ENCODE data around the gene FHAD1.

FHAD1 gene

DNA sequence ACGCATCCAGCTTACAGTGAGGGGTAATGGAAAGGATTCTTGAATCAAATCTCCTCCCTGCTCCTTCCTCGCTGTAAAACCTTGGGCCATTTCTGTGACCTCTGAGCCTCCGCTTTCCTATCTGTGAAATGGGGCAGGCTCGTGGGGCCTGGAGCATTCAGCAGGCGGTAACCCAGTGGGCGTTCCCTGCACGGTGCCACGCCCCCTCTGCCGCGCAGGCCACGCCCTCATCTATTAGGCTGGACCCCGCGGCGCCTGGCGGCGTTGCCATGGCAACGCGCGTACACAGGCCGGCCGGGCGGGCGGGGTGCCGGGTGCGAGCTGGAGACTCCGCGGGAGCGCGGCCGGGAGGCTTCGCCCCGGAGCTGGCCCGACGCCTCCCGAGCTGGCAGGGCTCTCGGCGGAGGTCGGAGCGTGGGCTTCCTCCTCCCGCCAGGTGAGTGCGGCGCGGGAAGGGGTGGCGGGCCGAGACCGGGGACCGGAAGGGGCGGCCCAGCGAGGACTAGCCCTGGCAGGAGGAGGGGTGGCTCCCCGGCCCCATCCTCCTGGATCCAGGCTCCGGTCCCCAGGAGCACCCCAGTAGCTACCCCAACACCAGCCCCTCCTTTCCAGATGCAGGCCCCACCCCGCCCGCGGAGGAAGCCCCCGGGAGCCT lies at the start of gene FHAD1:
Gene FHAD1 (plus strand): TSS at position 264 of the 655 bp plus-strand sequence. CDS start 4,562 bp downstream, outside the sequence.
- DNase-seq = peak; percentile 13 to 70

DNA sequence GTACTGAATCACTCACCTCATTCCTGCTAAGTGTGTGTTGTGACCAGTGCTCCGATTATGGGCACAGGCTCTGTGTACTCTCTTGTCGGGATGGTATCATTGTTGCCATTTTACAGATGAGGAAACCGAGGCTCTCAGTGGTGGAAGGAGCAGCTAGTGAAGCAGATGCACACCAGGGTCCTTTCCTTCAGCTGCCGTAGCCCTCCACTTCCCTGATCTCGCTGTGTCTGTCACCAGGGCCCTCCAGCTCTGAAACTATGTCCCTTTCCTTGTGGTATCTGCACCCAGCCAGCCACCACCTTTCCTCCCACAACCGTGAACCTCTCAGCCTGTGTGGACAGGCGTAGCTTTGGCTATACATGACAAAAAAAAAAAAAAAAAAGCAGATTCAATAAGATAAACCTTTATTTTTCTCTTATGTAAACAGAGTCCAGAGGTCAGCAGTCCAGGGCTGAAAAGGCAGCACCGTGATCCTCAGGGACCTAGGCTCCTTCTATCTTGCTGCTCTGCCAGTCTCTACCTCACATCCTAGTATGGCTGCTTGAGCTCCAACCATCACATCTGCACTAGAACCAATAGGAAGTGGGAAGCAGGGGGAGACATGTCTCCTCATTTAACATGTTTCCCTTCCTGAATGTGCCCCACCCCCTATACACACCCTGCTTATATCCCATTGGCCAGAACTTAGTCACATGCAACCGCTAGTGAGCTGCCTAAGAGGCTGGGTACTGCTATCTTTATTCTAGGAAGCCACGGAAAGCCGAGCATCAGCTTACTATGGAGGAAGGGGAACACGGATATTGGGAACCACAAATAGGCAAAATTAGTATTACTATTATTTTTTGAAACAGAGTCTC lies 49.2 kb upstream of the FHAD1 start:
- no peak for DNase-seq

DNA sequence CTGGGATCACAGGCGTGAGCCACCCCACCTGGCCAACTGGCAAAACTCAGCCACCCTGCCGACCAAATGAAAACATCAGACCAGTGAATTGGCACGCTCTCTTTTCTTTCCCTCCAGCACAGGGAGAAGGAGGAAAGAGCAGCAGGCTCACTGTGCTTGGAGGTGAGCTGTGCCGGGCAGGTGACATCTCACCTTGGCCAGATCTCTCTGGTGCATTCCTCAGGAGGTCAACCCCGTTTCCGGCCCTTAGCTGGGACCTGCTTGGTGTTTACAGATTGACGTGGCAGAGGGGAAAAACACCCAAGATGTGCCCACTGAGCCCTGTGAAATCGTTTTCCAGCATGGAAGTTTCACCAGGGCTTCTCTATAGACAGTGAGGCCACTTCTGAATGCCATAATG lies 48.3 kb upstream of the FHAD1 start:
- DNase-seq = no peak

DNA sequence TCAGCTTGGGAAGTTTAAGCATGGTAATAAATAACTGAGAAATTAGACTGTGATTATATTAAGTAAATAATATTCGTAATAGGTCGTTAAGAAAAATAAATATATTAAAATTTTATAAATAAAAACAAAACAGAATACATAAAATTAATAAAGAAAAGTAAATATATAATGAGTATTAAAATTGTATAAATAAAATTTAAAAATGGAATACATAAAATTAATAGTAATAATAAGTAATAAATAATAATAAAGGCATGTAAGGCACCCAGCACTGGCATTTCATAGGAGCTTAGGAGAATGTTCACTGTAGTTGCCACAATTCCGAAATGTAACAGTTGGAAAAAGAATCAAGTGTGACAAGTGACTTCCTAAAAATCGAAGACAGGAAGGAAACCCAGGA lies 45.8 kb upstream of the FHAD1 start:
- no peak for DNase-seq

DNA sequence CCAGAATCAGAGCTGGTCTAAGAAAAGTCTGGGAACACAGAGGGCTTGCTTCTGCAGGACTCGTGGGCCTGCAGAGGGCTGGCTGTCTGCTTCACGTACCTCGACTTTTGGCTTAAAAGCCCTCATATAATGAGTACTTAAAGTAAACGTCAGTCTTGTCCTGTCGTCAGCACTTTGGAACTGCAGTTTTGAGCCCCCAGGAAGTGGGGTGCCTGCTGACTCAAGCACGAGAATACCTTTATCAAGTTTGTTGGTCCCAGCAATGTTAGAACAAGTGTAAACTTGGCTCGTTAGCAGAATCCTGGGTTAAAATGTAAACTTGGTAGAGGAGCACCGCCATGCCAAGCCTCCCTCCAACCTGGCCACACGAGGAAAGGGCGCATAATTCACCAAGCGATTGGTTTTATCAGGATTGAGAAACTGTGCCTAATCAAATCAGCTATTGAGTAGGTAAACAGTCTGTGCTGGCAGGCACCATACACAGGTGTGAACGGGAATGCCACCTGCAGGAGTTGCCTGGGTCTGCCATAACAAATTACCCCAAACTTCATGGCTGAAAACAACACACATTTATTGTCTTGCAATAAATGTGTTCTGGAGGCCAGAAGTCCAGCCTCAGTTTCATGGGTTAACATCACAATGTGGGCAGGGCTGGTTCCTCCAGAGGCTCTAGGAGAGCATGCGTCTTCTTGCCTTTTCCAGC lies 45.0 kb upstream of the FHAD1 start:
- DNase-seq = no peak

DNA sequence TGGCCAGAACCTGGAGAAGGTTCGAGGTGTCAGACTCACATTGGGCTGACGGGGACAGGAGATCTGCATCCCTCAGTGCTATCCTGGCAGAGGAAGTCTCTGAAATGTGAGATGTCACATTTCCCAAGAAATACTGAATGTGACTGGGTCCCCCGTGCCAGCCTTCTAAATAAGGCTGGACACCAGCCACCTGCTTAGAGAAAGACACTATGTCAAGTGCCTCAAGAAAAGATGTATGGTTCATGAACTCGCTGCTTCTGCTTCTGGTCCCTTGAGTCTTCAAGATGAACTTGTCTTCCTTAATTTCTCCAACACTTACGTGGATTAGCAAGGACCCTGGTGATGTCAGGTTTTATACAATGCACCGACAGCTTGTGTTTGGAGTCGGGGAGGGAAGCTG lies 42.1 kb upstream of the FHAD1 start:
- DNase-seq = no peak

DNA sequence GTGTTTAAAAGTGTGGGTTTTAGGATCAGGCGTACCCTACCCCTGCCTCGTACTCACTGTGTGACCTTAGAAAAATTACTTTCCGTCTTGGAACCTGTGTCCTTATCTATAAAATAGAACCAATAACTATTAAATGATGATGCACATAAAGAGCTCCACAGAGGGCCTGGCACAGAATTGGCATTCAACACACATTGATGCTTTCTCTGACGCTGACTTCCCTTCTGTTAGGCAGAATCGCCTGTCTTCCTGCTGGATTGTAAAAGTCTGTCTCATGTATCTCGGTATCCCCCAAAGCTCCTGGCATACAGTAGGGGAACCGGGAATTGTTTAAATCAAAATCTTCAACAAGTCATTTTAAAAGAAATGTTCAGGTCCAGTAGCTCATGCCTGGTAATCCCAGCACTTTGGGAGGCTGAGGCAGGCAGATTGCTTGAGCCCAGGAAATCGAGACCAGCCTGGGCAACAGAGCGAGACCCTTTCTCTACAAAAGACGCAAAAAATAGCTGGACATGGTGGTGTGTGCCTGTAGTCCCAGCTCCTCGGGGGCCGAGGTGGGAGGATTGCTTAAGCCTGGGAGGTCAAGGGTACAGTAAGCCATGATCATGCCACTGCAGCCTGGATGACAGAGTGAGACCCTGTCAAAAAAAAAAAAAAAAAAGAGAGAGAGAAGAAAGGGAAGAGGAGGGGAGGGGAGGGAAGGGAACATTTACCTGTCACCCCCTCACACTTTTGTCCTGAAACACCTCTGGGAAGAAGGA lies 41.3 kb upstream of the FHAD1 start:
- no peak for DNase-seq

DNA sequence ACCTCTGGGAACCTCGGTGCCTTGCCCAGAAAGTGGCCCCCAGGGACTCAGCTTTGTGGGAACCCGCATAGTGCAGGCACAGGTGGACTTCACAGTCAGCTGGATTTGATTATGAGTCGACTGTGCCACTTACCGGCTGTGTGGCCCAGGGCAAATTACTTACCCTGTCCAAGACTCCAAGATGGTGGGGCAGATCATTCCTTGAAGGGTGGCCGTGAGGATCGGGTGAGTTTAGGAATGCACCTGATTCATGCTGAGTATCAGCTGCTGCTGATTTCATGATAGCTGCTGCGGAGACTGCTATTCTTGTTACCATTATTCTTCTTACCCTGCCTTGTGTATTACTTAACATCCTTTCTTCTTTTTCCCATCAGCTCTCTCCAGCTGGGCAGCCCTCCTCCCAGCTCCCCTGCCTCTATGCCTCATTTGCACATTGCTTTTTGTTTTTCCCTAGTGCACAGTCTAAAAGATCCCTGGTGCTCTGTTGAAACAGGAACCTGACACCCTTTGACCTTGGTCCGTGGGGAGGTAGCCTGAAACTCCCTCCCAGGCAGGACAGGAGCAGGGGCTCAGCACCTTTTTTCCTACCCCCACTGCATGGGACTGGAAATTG lies 40.5 kb upstream of the FHAD1 start:
- DNase-seq = no peak

DNA sequence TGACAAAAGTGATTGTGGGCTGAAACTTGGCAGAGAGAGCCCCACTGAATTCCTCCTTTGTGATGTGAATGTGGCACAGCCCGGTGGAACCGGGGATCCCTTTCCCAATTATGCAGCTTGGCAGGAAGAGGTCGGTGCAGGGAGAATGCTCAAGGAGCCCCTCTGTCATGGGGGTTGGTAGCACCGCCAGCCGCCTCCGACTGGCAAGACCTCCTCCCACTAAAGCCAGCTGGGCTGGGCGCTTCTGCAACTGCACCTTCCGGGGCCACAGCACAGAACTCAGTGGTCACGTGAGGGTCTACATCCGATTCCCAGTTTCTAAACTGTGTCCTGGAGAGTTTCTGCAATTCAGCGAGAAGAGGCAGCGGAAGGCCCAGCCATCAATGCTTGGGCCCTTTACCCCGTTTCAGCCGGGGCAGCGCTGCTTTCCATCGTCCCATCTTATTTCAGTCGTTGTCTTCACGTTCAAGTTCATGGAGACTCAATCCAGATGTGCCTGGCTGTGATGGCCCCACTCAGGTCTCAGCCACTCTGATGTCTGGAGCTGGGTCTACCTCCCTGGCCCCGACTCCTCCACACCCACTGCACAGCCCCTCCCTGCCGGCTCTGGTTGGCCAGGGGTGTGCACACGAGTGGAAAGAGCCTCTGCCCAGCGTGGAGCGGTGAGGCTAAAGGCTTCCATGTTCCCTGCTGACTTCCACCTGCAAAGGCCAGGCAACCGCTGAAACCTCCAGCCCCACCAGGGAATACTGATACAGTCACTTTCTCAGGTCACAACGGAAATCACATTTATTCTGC lies 39.8 kb upstream of the FHAD1 start:
- no peak for DNase-seq

DNA sequence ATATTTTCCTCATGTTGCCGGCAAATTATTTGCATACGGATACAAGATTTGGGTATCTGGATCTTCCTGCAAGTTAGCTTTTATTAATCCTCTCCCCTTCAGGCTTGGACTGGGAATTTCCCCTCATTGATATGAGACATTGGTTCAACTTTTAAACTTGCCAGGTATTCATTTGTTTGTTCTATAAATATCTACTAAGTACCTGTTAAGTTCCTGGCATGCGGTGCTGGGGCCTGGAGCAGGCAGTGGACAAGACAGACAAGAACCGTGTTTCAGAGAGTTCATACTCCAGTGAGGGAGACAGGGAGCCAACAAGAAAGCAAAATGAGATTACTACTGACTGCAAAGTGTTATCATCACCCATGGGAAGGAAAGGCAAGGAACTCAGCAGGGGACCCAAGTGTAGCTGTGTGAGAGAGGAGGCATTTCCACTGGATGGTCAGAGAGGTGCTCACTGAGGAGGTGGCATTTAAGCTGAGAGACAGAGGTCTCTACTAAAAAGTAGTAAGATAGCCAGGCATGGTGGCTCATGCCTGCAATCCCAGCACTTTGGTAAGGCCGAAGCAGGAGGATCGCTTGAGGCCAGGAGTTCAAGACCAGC lies 39.1 kb upstream of the FHAD1 start:
- no peak for DNase-seq

DNA sequence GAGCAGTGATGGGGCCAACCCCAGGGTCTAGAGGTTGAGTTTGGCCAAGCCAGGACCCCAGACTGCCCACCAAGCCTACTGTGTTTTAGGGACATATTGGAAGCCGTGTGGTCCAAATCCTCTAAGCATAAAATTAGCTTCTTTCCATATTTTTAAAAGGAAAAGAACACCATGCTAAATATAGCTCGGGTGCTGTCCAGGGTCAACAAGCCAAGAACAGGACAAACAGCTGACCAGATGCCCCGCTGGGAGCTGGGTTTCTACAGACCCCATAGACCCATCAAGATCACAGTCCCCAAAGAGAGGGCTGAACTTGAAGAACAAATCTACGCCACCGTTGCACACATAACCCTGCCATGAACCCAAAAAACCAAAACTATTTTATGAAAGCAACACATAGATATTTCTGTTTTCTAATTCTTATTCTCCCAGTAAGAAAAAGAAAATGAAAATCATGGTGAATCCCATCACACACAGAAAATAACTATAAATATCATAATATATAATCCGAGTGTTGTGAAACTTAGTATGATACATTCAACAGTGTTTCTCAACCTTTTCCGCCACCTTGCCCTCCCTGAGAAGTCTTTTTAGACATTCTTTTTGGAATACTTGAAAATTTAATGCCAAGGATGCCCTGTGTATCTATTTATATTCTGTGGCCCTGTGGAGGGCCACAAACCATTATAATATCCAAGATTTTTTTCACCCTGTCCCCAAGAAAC lies 36.2 kb upstream of the FHAD1 start:
- DNase-seq = no peak

DNA sequence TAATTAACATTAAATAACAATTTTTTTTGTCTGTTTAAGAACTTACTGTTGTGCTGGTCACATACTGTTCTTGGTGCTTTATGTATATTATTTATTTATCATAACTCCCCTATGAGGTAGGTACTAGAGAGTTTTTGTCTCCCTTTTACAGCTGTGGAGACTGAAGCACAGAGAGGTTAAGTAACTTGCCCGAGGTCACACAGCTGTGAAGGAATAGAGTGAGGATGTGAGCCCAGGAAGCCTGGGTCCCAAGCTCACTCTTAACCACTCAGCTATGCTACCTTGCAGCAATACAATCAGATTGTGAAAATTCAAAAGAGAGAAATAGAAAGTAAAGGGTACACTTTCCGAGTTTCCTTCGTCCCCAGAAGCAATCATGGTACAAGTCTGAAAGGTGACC lies 35.6 kb upstream of the FHAD1 start:
- no peak for DNase-seq

DNA sequence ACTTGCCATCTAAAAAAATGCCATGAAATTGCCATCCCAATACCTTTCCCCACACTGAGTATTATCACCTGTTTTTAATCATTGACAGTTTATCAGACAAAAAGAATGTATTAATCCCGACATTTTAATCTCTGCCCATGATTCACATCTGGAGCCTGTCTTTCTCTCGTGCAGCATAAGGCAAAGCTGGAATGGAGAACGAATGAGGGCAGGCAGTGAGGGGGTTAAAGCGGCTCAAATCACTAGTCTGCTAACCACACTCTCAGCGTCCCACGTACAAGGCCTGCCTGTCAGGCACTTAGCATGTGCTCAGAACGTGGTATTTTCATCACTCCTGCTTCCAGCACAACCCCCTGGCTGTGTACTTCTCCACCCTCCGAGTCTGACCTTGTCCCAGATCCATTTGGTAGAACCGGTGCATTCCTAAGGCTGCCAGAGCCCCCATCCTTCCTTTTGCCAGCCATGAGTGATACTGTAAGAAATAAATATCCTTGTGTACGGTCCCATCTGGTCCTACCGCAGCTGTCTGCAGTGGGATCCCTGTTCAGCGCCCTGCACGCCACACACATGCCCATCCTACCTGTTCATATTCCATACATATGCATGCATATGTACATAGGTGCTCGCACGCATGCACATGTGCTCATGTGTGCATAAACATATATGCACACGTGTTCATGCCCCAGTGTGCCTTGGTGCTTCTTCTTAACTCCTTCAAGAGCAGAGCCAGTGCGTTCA lies 34.6 kb upstream of the FHAD1 start:
- no peak for DNase-seq

DNA sequence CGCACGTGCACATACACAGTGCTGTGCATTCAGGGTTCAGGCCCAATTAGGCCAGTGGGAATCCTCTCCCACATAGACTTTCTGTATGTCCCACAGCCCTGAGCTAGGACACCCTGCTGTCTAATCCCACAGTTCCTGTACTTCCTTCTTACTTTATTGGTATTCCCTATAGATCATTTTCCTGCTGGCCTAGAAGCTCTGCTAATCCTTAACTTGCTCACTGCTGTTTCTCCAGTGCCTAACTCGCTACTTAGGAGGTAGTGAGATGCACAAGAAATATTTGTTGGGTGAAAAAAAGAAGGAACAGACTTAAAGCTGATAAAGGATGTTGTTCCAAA lies 34.1 kb upstream of the FHAD1 start:
- no peak for DNase-seq

DNA sequence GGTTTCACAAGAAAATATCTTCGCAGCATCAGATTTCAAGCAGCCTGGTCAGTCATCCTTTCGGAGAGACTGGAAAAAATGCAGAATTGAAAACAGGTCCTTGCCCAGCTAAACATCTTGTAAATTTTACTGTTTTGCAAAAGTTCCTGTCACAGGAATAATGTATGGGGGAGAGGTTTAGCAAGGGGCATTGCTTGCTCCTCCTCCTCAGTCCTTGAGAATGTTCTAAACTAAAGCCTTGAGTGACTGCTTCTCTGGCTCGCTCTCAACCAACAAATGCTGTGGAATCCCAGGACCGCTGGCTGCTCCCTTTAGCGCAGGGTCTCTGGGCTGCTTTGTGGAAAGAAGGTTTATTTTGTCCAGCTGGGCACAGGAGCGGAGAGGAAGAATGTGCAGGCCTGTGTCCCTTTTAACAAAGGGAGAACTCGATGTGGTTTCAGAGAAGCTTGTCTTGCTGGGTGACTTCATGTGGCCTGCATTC lies 33.6 kb upstream of the FHAD1 start:
- DNase-seq = no peak

DNA sequence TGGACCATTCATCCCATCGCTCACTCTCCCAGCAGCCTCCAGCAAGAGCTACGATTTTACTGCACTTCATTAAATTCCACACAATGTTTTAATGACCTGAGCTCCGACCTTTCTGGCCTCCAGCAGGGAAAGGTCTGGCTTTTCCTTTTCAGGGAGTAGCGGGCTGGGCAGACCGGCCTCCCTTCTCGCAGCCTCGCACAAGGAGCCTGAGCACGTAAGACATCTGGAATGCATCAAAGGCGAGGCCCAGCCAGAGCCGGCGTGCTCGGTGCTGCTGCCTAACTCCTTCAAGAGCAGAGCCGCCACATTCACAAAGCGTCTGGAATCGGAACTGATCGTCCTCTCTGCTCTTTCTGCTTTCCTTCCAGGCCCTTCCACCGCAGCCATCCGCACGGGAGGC lies 32.5 kb upstream of the FHAD1 start:
- no peak for DNase-seq

DNA sequence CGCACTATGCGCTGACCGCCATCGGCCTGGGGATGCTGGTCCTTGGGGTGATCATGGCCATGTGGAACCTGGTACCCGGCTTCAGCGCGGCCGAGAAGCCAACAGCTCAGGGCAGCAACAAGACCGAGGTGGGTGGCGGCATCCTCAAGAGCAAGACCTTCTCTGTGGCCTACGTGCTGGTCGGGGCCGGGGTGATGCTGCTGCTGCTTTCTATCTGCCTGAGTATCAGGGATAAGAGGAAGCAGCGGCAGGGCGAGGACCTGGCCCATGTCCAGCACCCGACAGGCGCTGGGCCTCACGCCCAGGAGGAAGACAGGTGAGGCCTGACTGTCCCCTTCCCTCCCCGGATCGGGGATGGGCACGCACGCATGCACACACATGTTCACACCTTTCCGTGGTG lies 31.9 kb upstream of the FHAD1 start:
- no peak for DNase-seq

DNA sequence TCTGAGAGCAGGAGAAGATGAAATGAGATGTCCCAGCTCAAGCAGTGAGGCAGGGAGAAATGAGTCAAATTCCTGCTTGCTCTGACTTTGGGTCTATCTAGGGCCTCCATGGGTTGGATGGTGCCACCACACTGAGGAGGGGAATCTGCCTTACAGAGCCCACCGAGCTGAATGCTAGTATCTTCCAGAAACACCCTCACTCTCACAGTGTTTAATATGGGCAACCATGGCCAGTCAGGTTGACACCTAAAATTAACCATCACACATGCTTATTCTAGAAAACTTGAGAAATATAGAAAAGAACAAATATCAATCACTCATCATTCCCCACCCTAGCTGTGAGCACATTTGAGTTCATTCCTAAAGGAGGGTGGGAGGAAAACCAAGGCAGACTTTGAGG lies 29.4 kb upstream of the FHAD1 start:
- DNase-seq = no peak

DNA sequence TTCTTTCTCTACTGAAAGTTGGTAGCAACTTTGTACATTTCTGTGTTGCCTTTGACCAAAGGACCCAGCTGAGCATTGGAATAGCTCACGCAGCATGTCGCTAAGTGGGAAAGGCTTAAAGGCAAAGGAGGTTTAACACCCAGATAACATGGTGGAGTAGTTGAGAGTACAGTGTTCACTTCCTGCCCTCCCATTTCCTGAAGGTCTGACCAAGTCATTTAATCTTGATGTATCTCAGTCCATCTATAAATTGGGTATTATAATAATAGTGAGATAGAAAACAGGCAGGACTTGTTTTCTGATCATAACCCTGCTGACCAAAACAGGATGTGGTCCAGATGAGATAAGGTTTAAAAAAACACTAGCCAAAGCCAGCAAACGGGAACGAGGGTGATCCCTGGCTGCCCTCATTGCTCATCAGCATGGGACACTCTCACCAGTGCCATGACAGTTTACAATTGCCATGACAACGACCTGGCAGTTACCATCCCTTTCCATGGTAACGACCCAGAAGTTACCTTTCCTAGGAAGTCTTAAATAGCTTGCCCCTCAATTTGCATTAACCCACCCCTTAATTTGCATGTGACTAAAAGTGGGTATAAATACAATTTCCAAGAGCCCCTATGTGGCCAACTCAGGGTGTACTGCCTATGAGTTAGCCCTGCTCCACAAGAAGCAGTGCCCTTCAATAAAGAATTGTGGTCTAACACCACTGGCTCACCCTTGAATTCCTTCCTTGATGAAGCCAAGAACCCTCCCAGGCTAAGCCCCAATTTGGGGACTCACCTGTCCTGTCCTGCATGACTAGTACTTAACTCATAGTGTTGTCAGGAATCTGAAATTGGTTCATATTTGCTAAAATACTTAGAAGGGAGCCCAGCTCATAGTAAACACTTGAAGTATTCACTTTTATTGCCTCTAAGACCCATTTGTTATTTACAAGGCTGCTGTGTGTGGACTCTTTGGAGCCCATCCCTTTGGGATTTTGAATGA lies 28.4 kb upstream of the FHAD1 start:
- no peak for DNase-seq

Measured in NCI-H446 (cell line).